ENCODE results near the gene MILR1.
A peak's percentile ranks its signal among the peaks of the same experiment; 100 is the strongest.

Gene MILR1

DNA sequence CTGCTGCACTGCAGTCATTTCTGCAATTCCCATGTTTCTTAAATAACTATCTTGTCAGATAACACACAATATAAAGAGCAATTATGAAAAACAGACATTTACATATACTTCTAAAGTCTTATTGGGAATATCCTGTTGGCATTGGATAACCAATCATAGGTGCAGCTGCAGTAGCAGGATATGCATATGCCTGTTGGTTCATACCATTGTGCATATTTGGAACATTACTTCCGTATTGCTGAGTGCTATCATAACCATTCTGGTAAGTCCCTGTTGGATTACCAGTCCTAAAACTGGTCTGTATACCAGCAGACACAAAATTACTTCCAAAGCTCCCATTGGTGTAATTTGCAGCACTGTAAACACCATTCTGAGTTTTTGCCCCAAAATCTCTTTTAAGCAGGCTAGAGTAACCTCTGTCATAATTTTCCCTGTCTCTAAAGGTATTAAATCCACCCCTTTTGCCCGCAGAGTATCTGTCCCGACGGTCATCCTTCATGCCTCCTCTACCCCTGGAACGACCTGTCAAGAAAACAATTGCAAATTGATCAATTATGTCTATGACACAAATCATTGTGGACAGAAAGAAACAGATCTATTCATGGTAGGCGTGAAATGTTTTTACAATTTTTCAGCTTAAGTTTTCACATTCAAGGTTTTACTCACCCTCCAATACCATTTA lies 51.0 kb downstream of the MILR1 start:
- H3K36me3 Mint-ChIP-seq: peaks cover 32% of the 10 kb centered on the region
- H3K9me3 Mint-ChIP-seq (ENCODE audit: low read depth): no peaks in the 10 kb centered on the region
- no peaks in the 10 kb centered on the region for H3K27me3 Mint-ChIP-seq
- H3K4me3 Mint-ChIP-seq: peak overlapping the region; percentile 66
- peak overlapping the region; percentile 92 for H3K27ac Mint-ChIP-seq
- peaks cover 83% of the 10 kb centered on the region for H3K4me1 Mint-ChIP-seq (ENCODE audit: low read depth)

DNA sequence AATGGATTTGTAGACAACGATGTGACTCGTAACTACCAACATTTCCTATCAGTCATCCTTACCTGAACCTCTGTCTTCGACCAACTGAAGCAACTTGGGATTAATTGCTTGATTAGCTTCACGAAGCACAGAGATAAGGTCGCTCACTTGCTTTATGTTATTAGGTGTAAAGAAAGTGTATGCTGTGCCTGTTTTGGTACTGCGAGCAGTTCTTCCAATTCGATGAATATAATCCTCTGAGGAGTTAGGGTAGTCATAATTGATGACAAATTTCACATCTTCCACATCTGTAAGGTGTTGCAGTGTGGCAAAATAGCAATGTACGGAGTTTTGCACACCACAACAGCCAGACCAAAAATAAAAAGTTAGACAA lies 51.6 kb downstream of the MILR1 start:
- peak overlapping the region; percentile 66 for H3K4me3 Mint-ChIP-seq
- H3K4me1 Mint-ChIP-seq (ENCODE audit: low read depth): peaks cover 79% of the 10 kb centered on the region
- peaks cover 34% of the 10 kb centered on the region for H3K36me3 Mint-ChIP-seq
- peak overlapping the region; percentile 92 for H3K27ac Mint-ChIP-seq
- no peaks in the 10 kb centered on the region for H3K9me3 Mint-ChIP-seq (ENCODE audit: low read depth)
- no peaks in the 10 kb centered on the region for H3K27me3 Mint-ChIP-seq

DNA sequence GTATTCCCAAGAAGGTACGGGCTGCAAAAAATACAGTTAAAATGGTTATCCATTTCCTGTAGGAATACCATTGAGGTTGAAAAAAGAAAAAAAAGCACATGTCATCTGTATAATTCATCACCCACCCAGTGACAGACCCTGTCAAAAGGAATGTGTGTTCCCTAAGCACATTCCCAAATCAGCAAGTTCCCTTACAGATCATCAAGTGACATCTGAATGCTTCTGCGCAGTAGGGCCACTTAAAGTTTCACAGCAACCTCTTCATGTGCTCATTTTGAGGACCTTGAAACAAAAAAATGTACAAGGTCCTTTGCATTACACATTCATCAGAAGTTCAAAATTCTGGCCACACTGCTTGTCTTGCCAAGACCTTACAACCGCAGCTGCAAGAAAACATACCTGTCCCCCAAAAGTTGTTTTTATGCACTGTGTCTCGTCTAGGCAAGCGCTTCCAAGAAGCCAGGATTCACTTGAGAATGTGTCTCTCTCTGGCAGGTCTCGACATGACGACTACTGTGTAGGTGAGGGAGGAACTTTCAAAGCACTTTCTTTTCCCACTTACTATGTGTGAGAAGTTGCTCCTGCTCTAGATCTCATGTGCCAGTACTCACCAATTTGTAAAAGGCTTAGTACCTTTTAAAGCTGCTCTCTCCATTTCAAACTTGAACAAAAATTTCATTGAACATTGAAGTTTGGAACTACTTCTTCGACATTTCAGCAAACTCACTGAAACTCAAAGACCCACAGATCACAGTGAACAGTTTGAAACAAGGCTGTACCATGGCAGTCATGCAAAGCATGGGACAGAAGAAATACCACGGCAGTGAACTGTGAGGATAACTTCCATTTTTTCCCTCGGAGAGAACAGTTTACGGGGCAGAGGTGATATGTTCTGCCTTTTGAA lies 52.2 kb downstream of the MILR1 start:
- no peaks in the 10 kb centered on the region for H3K27me3 Mint-ChIP-seq
- H3K27ac Mint-ChIP-seq: peak overlapping the region; percentile 92
- no peaks in the 10 kb centered on the region for H3K9me3 Mint-ChIP-seq (ENCODE audit: low read depth)
- H3K4me1 Mint-ChIP-seq (ENCODE audit: low read depth): peaks cover 77% of the 10 kb centered on the region
- peak overlapping the region; percentile 100 for H3K4me3 Mint-ChIP-seq
- H3K36me3 Mint-ChIP-seq: peaks cover 36% of the 10 kb centered on the region

DNA sequence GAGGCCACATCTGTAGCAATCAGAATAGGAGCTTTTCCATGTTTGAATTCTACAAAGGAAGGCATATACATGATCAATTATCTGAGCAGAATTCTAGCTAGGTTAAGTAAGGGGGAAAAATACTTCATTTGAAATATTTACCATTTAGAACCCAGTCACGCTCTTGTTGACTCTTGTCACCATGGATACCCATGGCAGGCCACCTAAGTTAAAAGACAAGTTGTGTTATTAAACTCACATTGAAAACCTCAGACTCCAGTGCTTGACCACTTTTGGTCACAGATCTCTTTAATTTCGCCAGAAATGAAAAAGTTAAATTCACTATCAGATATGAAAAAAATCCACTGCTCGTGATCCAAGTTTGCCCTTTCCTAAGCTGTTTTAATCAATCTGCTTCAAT lies 53.1 kb downstream of the MILR1 start:
- no peaks in the 10 kb centered on the region for H3K9me3 Mint-ChIP-seq (ENCODE audit: low read depth)
- H3K36me3 Mint-ChIP-seq: peaks cover 36% of the 10 kb centered on the region
- peaks cover 74% of the 10 kb centered on the region for H3K4me1 Mint-ChIP-seq (ENCODE audit: low read depth)
- H3K4me3 Mint-ChIP-seq: peak overlapping the region; percentile 100
- no peaks in the 10 kb centered on the region for H3K27me3 Mint-ChIP-seq
- peak overlapping the region; percentile 92 for H3K27ac Mint-ChIP-seq

DNA sequence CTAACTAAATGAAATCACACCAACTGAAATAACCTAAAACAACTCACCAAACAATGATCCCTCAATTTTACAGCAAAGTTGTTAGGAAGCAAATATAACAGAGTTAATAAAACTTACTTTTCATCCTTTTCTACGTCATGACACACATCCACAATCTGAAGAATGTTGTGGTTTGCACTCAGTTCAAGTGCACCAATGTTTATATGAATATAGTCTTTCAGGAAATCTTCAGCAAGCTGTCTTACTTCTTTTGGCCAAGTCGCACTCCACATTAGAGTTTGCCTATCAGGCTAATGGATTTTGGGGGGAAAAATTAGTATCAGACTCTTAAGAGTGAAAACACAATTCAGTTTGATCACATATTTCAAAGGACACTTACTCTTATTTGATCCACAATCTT lies 53.9 kb downstream of the MILR1 start:
- Mint-ChIP-seq H3K9me3 (ENCODE audit: low read depth) (no peaks in the 10 kb centered on the region), H3K27me3 (no peaks in the 10 kb centered on the region), H3K4me3 (peak overlapping the region; percentile 100), H3K27ac (peak overlapping the region; percentile 92), H3K4me1 (ENCODE audit: low read depth) (peaks cover 72% of the 10 kb centered on the region), H3K36me3 (peaks cover 37% of the 10 kb centered on the region)

DNA sequence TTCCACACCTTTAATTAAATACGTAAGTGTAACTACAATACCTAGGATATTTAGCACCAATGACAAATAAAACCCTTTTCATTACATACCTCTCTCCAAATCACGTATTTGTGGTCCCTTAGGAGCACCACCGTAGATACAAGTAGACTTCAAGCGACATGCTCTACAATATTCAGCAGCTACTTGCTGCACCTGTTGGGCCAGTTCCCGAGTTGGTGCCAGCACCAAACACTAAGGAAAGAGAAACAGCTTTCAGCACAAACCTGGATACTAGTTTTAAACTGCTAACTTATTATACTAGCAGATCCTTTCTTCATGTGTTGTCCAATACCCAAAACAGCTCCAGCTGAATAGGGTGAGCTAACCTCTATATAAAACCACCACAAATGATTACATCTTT lies 54.4 kb downstream of the MILR1 start:
- peak overlapping the region; percentile 100 for H3K4me3 Mint-ChIP-seq
- H3K27me3 Mint-ChIP-seq: no peaks in the 10 kb centered on the region
- peaks cover 37% of the 10 kb centered on the region for H3K36me3 Mint-ChIP-seq
- no peaks in the 10 kb centered on the region for H3K9me3 Mint-ChIP-seq (ENCODE audit: low read depth)
- H3K4me1 Mint-ChIP-seq (ENCODE audit: low read depth): peaks cover 72% of the 10 kb centered on the region
- H3K27ac Mint-ChIP-seq: peak overlapping the region; percentile 92

DNA sequence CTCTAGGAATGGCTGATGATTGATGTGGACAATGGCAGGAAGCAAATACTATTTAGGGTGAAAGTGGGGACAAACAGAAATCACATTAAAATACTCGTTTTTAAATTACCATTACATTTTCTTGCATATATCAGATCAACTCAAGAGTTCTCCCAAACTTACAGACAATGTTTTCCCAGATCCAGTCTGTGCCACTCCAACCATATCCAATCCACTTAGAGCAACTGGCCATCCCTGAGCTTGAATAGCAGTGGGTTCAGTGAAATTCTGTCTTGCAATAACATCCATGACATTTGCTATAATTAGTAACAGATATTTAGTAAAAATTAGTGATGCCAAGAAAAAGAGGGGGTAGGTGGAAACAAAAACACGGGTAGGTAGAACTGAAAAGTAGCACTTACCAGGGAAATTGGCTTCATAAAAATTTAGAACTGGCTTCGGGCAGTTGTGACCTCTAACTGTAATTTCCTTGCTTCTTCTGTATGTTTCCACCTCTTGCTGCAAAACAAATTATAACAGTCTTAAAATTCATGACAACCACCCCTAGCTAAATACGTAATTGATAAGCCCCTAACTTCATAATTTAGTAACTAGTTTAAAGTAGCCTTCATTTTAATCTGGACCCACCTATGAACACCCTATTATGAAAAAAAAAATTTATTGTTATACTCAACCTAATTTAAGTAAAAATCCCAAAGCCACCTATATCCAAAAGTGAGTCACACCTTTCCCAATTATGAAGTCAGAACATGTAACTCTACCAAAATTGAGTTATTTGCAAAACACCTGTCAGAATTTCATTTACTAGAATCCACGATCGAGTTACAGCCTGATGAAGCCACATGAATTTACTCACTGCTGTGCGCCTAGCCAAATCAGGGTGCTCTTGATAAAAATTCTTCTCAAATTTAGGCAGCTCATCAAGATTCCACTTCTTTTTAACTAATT lies 55.2 kb downstream of the MILR1 start:
- no peaks in the 10 kb centered on the region for H3K9me3 Mint-ChIP-seq (ENCODE audit: low read depth)
- H3K27me3 Mint-ChIP-seq: no peaks in the 10 kb centered on the region
- peaks cover 37% of the 10 kb centered on the region for H3K36me3 Mint-ChIP-seq
- H3K4me1 Mint-ChIP-seq (ENCODE audit: low read depth): peaks cover 71% of the 10 kb centered on the region
- peak overlapping the region; percentile 92 for H3K27ac Mint-ChIP-seq
- H3K4me3 Mint-ChIP-seq: peak overlapping the region; percentile 100

DNA sequence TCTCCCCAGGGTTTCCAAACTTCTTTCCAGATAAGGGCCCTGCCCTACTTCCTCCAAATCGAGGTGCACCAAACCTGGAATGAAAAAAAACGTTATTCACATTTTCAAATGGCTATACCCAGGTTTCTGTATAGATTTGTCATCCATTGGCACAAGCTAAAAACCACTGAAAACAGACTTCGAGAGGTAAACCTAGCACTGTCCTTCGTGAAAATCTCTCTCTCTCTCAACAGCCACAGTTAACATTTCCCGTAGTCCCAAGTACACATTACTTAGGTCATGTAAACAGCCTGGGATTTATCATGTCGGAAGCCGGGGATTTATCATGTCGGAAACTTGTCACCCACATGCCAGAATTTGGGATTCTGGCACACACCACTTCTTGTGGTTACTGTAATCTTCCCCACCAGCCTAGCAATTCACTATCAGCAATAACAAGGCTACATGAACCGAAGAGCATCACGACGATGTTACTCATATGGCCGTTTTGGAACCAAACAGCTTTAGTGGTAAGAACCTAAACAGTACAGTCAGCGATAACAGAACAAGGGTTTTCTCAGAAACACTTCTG lies 55.9 kb downstream of the MILR1 start:
- Mint-ChIP-seq H3K27ac (peak overlapping the region; percentile 92), H3K4me1 (ENCODE audit: low read depth) (peaks cover 66% of the 10 kb centered on the region), H3K9me3 (ENCODE audit: low read depth) (no peaks in the 10 kb centered on the region), H3K4me3 (peak overlapping the region; percentile 100), H3K36me3 (peaks cover 35% of the 10 kb centered on the region), H3K27me3 (no peaks in the 10 kb centered on the region)

DNA sequence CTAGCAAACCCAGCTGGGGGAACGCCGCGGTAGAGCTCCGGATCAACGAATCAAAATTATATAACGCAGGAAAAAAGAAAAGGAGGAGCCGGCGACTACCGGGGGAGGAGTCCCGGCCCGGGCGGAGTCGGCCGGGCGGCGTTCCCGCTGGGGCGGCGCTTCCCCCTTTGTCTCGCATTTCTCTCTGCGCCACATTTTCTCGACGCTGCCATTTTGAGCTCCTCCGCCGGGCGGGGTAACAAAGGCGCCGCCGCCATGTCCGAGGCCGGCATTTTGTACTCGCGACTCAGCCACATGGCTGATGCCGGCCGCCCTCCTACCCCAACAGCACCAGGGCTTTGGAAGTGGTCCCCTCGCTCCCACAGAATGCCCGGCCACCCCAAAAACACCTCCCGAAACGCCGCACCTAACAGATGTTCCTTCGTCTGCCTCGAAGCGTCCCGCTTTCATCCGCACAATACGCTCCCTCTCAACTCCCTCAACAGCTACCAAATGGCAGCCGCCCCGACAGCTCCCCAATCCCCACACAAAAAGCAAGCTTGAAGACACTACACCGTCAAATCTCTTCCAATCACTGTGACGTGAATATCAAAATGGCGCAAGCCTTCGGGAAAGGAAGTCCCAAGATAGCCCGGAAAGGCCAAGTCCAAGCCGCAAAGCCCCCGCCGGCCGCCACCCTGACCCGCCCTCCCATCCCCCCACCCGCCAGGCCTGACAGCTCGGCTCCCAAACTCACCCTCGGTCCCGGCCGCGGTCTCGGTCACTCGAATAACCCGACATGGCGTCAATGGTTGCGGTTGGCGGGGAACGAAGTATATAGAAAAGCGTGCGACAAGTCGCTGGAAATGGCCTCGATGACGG lies 56.7 kb downstream of the MILR1 start:
- peaks cover 32% of the 10 kb centered on the region for H3K36me3 Mint-ChIP-seq
- H3K9me3 Mint-ChIP-seq (ENCODE audit: low read depth): no peaks in the 10 kb centered on the region
- peaks cover 63% of the 10 kb centered on the region for H3K4me1 Mint-ChIP-seq (ENCODE audit: low read depth)
- no peaks in the 10 kb centered on the region for H3K27me3 Mint-ChIP-seq
- peak overlapping the region; percentile 100 for H3K27ac Mint-ChIP-seq
- H3K4me3 Mint-ChIP-seq: peak overlapping the region; percentile 100

DNA sequence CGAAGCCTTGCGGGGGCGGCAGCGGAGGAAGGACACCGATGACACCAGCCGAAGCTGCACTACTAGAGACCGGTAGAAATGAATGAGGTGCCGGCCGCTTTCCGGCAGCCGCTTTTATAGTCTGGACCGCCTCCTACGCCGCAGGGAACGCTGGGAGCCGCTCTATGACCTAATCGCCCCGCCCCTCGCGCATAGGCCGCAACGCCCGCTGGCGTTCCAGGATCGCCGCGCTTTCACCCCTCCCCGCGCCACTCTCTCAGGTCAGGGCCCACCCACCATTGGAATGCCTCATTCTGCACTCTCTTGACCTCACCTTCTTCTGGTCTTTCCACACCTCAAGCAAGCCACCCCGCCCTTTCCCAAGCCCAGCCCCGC lies 57.3 kb downstream of the MILR1 start, which contains the start of gene DDX5:
Gene DDX5, minus strand, starts transcription at position 89 of the 375 bp plus-strand sequence. CDS start 170 bp downstream, outside the sequence.
- H3K9me3 Mint-ChIP-seq (ENCODE audit: low read depth): no peaks in the 10 kb centered on the region
- no peaks in the 10 kb centered on the region for H3K27me3 Mint-ChIP-seq
- H3K27ac Mint-ChIP-seq: peak within 1 kb of the TSS; percentile 100
- peaks cover 32% of the 10 kb centered on the region for H3K36me3 Mint-ChIP-seq
- peak within 1 kb of the TSS; percentile 100 for H3K4me3 Mint-ChIP-seq
- peaks cover 61% of the 10 kb centered on the region for H3K4me1 Mint-ChIP-seq (ENCODE audit: low read depth)

DNA sequence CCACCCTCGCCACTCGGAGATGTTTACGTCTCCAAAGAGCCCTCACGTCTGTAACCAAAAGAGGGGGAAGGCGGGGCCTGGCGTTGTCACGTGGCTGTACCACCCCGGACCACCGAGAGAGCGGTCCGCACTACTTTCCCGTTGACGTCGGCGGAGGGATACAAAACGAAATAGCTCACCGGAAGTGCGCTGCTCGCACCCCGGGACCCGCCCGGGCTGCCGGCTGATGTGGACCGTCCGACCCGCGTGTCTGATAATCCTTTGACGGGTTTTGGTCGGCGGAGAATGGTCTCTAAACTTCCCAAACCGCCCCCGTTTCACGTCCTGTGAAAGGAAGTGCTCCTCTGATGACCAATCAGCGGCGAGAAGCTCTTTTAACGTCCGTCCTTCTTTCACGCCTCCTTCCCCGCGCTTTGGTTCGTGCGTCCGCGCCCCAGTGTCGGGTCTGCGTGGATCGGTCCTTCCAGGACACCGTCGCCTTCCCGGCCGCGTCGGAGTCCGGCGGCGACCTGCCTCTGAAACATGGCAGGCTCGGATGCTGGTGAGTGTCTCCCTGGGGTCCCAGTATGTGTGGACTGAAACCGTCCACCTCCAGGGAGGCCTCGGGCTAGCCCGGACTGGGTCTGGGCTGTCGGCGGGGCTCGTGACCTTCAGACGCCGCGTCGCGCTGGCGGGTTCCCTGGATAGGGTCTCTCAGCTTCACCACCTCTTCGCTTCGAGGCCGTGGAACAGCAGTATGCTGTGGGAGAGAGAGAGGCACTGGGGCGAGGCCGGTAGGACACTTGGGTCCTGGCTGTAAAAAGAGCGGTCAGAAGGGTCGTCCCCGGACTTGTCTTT lies 57.9 kb downstream of the MILR1 start, which contains the start of gene CEP95:
Gene CEP95, plus strand, starts transcription at position 402 of the 837 bp plus-strand sequence. Its CDS starts 121 bp downstream, at position 523.
- H3K4me1 Mint-ChIP-seq (ENCODE audit: low read depth): peaks cover 59% of the 10 kb centered on the region
- H3K36me3 Mint-ChIP-seq: peaks cover 30% of the 10 kb centered on the region
- no peaks in the 10 kb centered on the region for H3K9me3 Mint-ChIP-seq (ENCODE audit: low read depth)
- H3K27ac Mint-ChIP-seq: peak within 1 kb of the TSS; percentile 100
- peak within 1 kb of the TSS; percentile 100 for H3K4me3 Mint-ChIP-seq
- no peaks in the 10 kb centered on the region for H3K27me3 Mint-ChIP-seq

DNA sequence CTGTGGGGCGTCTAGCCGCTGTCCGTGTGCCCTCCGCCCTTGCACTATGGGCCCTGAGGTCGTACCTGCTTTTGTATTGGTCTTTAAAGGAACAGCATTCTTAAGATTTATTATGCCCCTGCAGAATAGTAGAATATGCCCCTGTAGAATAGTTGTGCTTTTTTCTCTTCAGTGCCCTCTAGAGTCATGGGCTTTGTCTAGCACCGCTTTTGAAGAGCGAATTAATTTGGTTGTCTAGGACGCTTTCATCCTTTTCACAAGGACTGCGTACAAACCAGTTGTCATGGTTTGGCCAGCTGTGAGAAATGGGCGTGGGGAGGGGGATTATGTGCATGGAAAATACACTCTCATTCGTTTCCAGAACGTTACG lies 58.5 kb downstream of the MILR1 start:
- H3K27me3 Mint-ChIP-seq: no peaks in the 10 kb centered on the region
- peaks cover 56% of the 10 kb centered on the region for H3K4me1 Mint-ChIP-seq (ENCODE audit: low read depth)
- peak overlapping the region; percentile 100 for H3K27ac Mint-ChIP-seq
- H3K9me3 Mint-ChIP-seq (ENCODE audit: low read depth): no peaks in the 10 kb centered on the region
- peak overlapping the region; percentile 100 for H3K4me3 Mint-ChIP-seq
- H3K36me3 Mint-ChIP-seq: peaks cover 24% of the 10 kb centered on the region

DNA sequence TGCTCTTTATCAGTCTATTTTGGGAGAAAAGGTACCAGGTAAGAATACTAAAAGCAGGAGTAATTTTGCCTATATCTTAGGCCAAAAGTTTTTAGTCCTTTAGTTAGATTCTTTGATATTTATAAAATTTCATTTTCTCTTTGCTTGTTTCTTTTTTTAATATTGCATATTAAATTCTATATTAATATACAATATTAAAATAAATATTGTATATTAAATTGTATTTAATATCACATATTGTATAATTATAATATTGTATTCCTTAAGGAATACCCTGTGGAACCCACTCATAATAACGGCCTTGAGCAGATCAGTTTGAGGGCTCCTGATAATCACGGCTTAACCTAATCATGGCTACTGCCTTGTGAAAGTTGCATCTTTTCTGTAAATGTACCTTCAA lies 59.8 kb downstream of the MILR1 start:
- Mint-ChIP-seq H3K4me3 (peak overlapping the region; percentile 100), H3K9me3 (ENCODE audit: low read depth) (no peaks in the 10 kb centered on the region), H3K36me3 (peaks cover 17% of the 10 kb centered on the region), H3K27ac (no peak overlapping the region), H3K4me1 (ENCODE audit: low read depth) (peaks cover 50% of the 10 kb centered on the region), H3K27me3 (no peaks in the 10 kb centered on the region)

Measured in activated naive CD8-positive, alpha-beta T cell (primary cell).